OCI-LY3 (cell line): ENCODE measurements around the gene RBMS3.

ENCODE experiments used
- EZH2phosphoT487 ChIP-seq: fragments of 200-600 bp; shearing (Covaris generic); IDR thresholded peaks from 2 replicates; pipeline ENCODE4 v1.6.1; 2018; ENCODE audit warnings: antibody characterized with exemption, mixed run types, low read depth
- TF ChIP-seq, protein P1 (sequence below): fragments of 200-600, 300-600 bp; sonication (generic); IDR thresholded peaks from 2 replicates; pipeline ENCODE4 v1.5.1; 2014; ENCODE audit warnings: antibody characterized with exemption, low read length, low read depth

GRCh38 chr3:29593802-29594201 lies 312.9 kb downstream of the RBMS3 start:
- TF ChIP-seq, protein P1, sequence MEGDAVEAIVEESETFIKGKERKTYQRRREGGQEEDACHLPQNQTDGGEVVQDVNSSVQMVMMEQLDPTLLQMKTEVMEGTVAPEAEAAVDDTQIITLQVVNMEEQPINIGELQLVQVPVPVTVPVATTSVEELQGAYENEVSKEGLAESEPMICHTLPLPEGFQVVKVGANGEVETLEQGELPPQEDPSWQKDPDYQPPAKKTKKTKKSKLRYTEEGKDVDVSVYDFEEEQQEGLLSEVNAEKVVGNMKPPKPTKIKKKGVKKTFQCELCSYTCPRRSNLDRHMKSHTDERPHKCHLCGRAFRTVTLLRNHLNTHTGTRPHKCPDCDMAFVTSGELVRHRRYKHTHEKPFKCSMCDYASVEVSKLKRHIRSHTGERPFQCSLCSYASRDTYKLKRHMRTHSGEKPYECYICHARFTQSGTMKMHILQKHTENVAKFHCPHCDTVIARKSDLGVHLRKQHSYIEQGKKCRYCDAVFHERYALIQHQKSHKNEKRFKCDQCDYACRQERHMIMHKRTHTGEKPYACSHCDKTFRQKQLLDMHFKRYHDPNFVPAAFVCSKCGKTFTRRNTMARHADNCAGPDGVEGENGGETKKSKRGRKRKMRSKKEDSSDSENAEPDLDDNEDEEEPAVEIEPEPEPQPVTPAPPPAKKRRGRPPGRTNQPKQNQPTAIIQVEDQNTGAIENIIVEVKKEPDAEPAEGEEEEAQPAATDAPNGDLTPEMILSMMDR = no peak
- no peak for TF ChIP-seq EZH2phosphoT487
